Esophagus muscularis mucosa (tissue), 4 donors: ENCODE data around the gene SLC26A6. TPM values are rescaled to one million over a fixed set of nuclear protein-coding genes. Genes with fewer than 3 reads are reported as not detected.

Experiments
- DNase-seq: peaks from one replicate; pipeline ENCODE4 v3.0.0-alpha.2; 2017; ENCODE audit errors: extremely low spot score
- H3K27ac ChIP-seq, 4 donors: fragments of 200-600 bp; sonication (generic); replicated peaks in 1 of 4; 1 replicate in 3 of 4; 2 replicates in 1 of 4; pipeline ENCODE4 v1.5.1; 2016 to 2019; ENCODE audit warnings: mild to moderate bottlenecking in 1 of 4
- H3K27me3 ChIP-seq, 4 donors: fragments of 200-600 bp; sonication (generic); one replicate each; pipeline versions ENCODE4 v1.5.1 to v1.6.0; 2016 to 2019
- H3K36me3 ChIP-seq, 4 donors: fragments of 200-600 bp; sonication (generic); one replicate each; pipeline ENCODE4 v1.5.1; 2016 to 2019
- H3K4me1 ChIP-seq, 4 donors: fragments of 200-600 bp; sonication (generic); one replicate each; pipeline ENCODE4 v1.5.1; 2016 to 2019
- H3K4me3 ChIP-seq, 4 donors: fragments of 200-600 bp; sonication (generic); 1 replicate in 2 of 4; 2 replicates in 2 of 4; pipeline ENCODE4 v1.5.1; 2016 to 2019; ENCODE audit warnings: mild to moderate bottlenecking in 4 of 4, moderate library complexity in 1 of 4
- H3K9me3 ChIP-seq, 4 donors: fragments of 200-600 bp; sonication (generic); 1 replicate in 3 of 4; 2 replicates in 1 of 4; pipeline ENCODE4 v1.5.1; 2016 to 2019
- CTCF ChIP-seq, 3 experiments: fragments of 200-600 bp in 2 of 3; fragments of 450-650 bp in 1 of 3; sonication (generic) in 2 of 3; IDR thresholded peaks; one replicate each; pipeline ENCODE4 v1.5.1; 2017 to 2019; ENCODE audit warnings: antibody characterized with exemption in 3 of 3, mild to moderate bottlenecking in 2 of 3, moderate library complexity in 1 of 3
- EP300 ChIP-seq: sonication (generic); formaldehyde crosslinking; IDR thresholded peaks from one replicate; pipeline ENCODE4 v1.6.1; 2017; ENCODE audit warnings: antibody characterized with exemption
- POLR2A ChIP-seq: fragments of 450-650 bp; IDR thresholded peaks from one replicate; pipeline ENCODE4 v1.6.1; 2017; ENCODE audit warnings: antibody characterized with exemption, moderate library complexity, mild to moderate bottlenecking, low read depth
- POLR2AphosphoS5 ChIP-seq, 2 donors: sonication (generic); formaldehyde crosslinking; IDR thresholded peaks; one replicate each; pipeline ENCODE4 v1.6.1; 2017; ENCODE audit warnings: antibody characterized with exemption in 2 of 2
- WGBS: methylation state at CpG from one replicate; pipeline ENCODE4 v1.1.5; 2018; 5-methylcytosine and 5-hydroxymethylcytosine counted together
- intact Hi-C: fragments of 100-400 bp; cut with DNase I; formaldehyde crosslinking; loops from one replicate; pipeline ENCODE4 v1.15.1; 2023
- total RNA-seq, 4 donors: library from RNA; depleted of rRNA; stranded (reverse); fragments of >200 nt; gene quantifications; one replicate each; pipeline versions ENCODE4 v1.1.0 to v1.2.1, GENCODE V29; 2016

Gene SLC26A6
- total RNA-seq, 4 donors from 2014 or later: 6.1 to 11.7 (median 8.8) TPM

- Histone ChIP-seq H3K4me3 (no peak overlapping the region), H3K9me3 (no peaks in the 10 kb centered on the region), H3K27me3 (peaks cover 0 to 14% (median 0%) of the 10 kb centered on the region in 4 donors), H3K36me3 (peaks cover 0 to 52% (median 2%) of the 10 kb centered on the region in 4 donors), H3K4me1 (no peaks in the 10 kb centered on the region), H3K27ac (no peak overlapping the region)
- DNase-seq: no peak
- intact Hi-C loops: no loop called here
- TF ChIP-seq POLR2A: no peak
- TF ChIP-seq POLR2AphosphoS5 (IDR thresholded peaks at IDR 0.05): no peak
- no peak for TF ChIP-seq CTCF (IDR thresholded peaks at IDR 0.05)
- no peak for TF ChIP-seq EP300
- WGBS: 84% methylated on average over 10 of the region's 11 CpGs
Observed at GRCh38 chr3:48587686-48588085, 47.6 kb downstream of the SLC26A6 start.

GRCh38 chr3:48585411-48585810 is 49.9 kb downstream of the SLC26A6 start:
- no peak overlapping the region for H3K27ac ChIP-seq
- 84% methylated on average over 8 of the region's 8 CpGs for WGBS
- no peak for TF ChIP-seq EP300
- no peak for TF ChIP-seq POLR2AphosphoS5 (IDR thresholded peaks at IDR 0.05)
- TF ChIP-seq CTCF (IDR thresholded peaks at IDR 0.05): no peak
- no peak for TF ChIP-seq POLR2A
- H3K27me3 ChIP-seq: peaks cover 0 to 8% (median 0%) of the 10 kb centered on the region in 4 donors
- no peak overlapping the region for H3K4me3 ChIP-seq
- H3K4me1 ChIP-seq: no peaks in the 10 kb centered on the region
- no peak for DNase-seq
- H3K36me3 ChIP-seq: peaks cover 0 to 45% (median 2%) of the 10 kb centered on the region in 4 donors
- H3K9me3 ChIP-seq: no peaks in the 10 kb centered on the region
- intact Hi-C loops: no loop called here

- H3K27ac ChIP-seq: no peak overlapping the region
- no peak for TF ChIP-seq POLR2A
- no peak for TF ChIP-seq EP300
- no peak for TF ChIP-seq CTCF (IDR thresholded peaks at IDR 0.05)
- TF ChIP-seq POLR2AphosphoS5 (IDR thresholded peaks at IDR 0.05): no peak
- 100% methylated on average over 3 of the region's 9 CpGs for WGBS
- H3K4me3 ChIP-seq: no peak overlapping the region
- DNase-seq: no peak
- H3K36me3 ChIP-seq: peaks cover 0 to 46% (median 2%) of the 10 kb centered on the region in 4 donors
- H3K27me3 ChIP-seq: peaks cover 0 to 8% (median 0%) of the 10 kb centered on the region in 4 donors
- intact Hi-C loops: no loop called here
- H3K9me3 ChIP-seq: no peaks in the 10 kb centered on the region
- H3K4me1 ChIP-seq: no peaks in the 10 kb centered on the region
Observed at GRCh38 chr3:48584836-48585235, 50.4 kb downstream of the SLC26A6 start.

- intact Hi-C loops: no loop called here
- H3K36me3 ChIP-seq: peaks cover 0 to 50% (median 2%) of the 10 kb centered on the region in 4 donors
- TF ChIP-seq EP300: no peak
- TF ChIP-seq POLR2A: no peak
- TF ChIP-seq POLR2AphosphoS5 (IDR thresholded peaks at IDR 0.05): no peak
- no peak for TF ChIP-seq CTCF (IDR thresholded peaks at IDR 0.05)
- WGBS: 94% methylated on average over 9 of the region's 14 CpGs
- no peak for DNase-seq
- H3K4me3 ChIP-seq: no peak overlapping the region
- H3K27ac ChIP-seq: no peak overlapping the region
- H3K4me1 ChIP-seq: no peaks in the 10 kb centered on the region
- H3K9me3 ChIP-seq: no peaks in the 10 kb centered on the region
- H3K27me3 ChIP-seq: no peaks in the 10 kb centered on the region
Observed at GRCh38 chr3:48581621-48582481, 53.4 kb downstream of the SLC26A6 start.
